WTC11 (cell line): ENCODE results near the gene APH1A. TPM values are rescaled to one million over a fixed set of nuclear protein-coding genes. Genes with fewer than 3 reads are reported as not detected.
"Not testable (repeated sequence)": the region's sequence is repeated elsewhere in the genome, so short reads cannot be mapped to it uniquely, and the experiment has no call there.

Experiments
- ATAC-seq: fragments of 200-7000 bp; cut with Tn5 transposase; 2 replicates; pipeline ENCODE4 v1.10.0; 2021; ENCODE audit warnings: mild to moderate bottlenecking, moderate library complexity
- CTCF ChIA-PET: fragments of 300-600 bp; sonication (Branson Sonifier 250); formaldehyde crosslinking; loops from one replicate; lab custom pipeline; 2021; ENCODE audit warnings: antibody characterized with exemption; lab: Charles Lee
- POLR2A ChIA-PET: fragments of 350-600 bp; sonication (Branson Sonifier 250); formaldehyde crosslinking; loops from one replicate; lab custom pipeline; 2021; ENCODE audit warnings: antibody characterized with exemption; lab: Charles Lee
- DNase-seq: peaks from one replicate; pipeline ENCODE4 v3.0.0; 2021; ENCODE audit warnings: low spot score
- H3K27ac Mint-ChIP-seq: 2 replicates; pipeline ENCODE4 v1.8.0; 2021; ENCODE audit warnings: mixed read lengths
- H3K27me3 Mint-ChIP-seq: 2 replicates; pipeline ENCODE4 v1.8.0; 2021; ENCODE audit warnings: low read depth, mild to moderate bottlenecking, moderate library complexity, mixed read lengths
- H3K36me3 Mint-ChIP-seq: 2 replicates; pipeline ENCODE4 v1.8.0; 2021; ENCODE audit warnings: mixed read lengths
- H3K4me1 Mint-ChIP-seq: 2 replicates; pipeline ENCODE4 v1.8.0; 2022; ENCODE audit warnings: mixed read lengths
- H3K4me3 Mint-ChIP-seq: 2 replicates; pipeline ENCODE4 v1.8.0; 2021; ENCODE audit warnings: mild to moderate bottlenecking, moderate library complexity, mixed read lengths
- H3K9me3 Mint-ChIP-seq: 2 replicates; pipeline ENCODE4 v1.8.0; 2021; ENCODE audit warnings: mixed read lengths
- AR ChIP-seq: fragments of 250-450 bp; sonication (Bioruptor Pico); IDR thresholded peaks from 2 replicates; pipeline ENCODE4 v1.9.0; 2021; ENCODE audit warnings: mild to moderate bottlenecking
- ATF6 ChIP-seq: sonication (generic); formaldehyde crosslinking; IDR thresholded peaks from 2 replicates; pipeline ENCODE4 v1.8.1; 2023; ENCODE audit warnings: mild to moderate bottlenecking, missing genetic modification reagents
- E2F4 ChIP-seq: sonication (generic); formaldehyde crosslinking; IDR thresholded peaks from 2 replicates; pipeline ENCODE4 v1.8.1; 2022; ENCODE audit warnings: low read depth, mild to moderate bottlenecking, moderate library complexity, missing genetic modification reagents, borderline replicate concordance
- E2F5 ChIP-seq: sonication (generic); formaldehyde crosslinking; IDR thresholded peaks from 2 replicates; pipeline ENCODE4 v1.8.1; 2022; ENCODE audit warnings: mild to moderate bottlenecking, moderate library complexity, missing genetic modification reagents
- ETV6 ChIP-seq: sonication (generic); formaldehyde crosslinking; IDR thresholded peaks from 2 replicates; pipeline ENCODE4 v1.8.1; 2022; ENCODE audit warnings: mild to moderate bottlenecking, missing genetic modification reagents
- IRF1 ChIP-seq: sonication (generic); formaldehyde crosslinking; IDR thresholded peaks from 2 replicates; pipeline ENCODE4 v1.8.0; 2023; ENCODE audit warnings: missing genetic modification reagents
- IRF2 ChIP-seq: sonication (generic); formaldehyde crosslinking; IDR thresholded peaks from 2 replicates; pipeline ENCODE4 v1.8.0; 2022; ENCODE audit warnings: low read depth, missing genetic modification reagents, borderline replicate concordance
- JAZF1 ChIP-seq: fragments of 250-450 bp; sonication (Bioruptor Pico); IDR thresholded peaks from 2 replicates; pipeline ENCODE4 v1.9.0; 2021; ENCODE audit warnings: moderate library complexity, mild to moderate bottlenecking, inconsistent platforms
- KAT7 ChIP-seq: sonication (generic); formaldehyde crosslinking; IDR thresholded peaks from 2 replicates; pipeline ENCODE4 v1.8.1; 2023; ENCODE audit warnings: missing genetic modification reagents, mild to moderate bottlenecking, borderline replicate concordance
- MAX ChIP-seq: sonication (generic); formaldehyde crosslinking; IDR thresholded peaks from 2 replicates; pipeline ENCODE4 v1.8.0; 2022; ENCODE audit warnings: mild to moderate bottlenecking, missing genetic modification reagents
- MXD4 ChIP-seq: fragments of 250-450 bp; sonication (Bioruptor Pico); IDR thresholded peaks from 2 replicates; pipeline ENCODE4 v1.8.0; 2021; ENCODE audit warnings: mild to moderate bottlenecking, moderate library complexity, borderline replicate concordance
- NR2C2 ChIP-seq: sonication (generic); formaldehyde crosslinking; IDR thresholded peaks from 2 replicates; pipeline ENCODE4 v1.8.0; 2022; ENCODE audit warnings: mild to moderate bottlenecking, missing genetic modification reagents
- TEAD1 ChIP-seq: sonication (generic); formaldehyde crosslinking; IDR thresholded peaks from 2 replicates; pipeline ENCODE4 v1.8.0; 2022; ENCODE audit warnings: mild to moderate bottlenecking, missing genetic modification reagents
- USF2 ChIP-seq: sonication (generic); formaldehyde crosslinking; IDR thresholded peaks from 2 replicates; pipeline ENCODE4 v1.8.1; 2023; ENCODE audit warnings: mild to moderate bottlenecking, missing genetic modification reagents, moderate library complexity
- ZMAT4 ChIP-seq: fragments of 250-450 bp; sonication (Bioruptor Pico); IDR thresholded peaks from 2 replicates; pipeline ENCODE4 v1.9.0; 2021; ENCODE audit warnings: mild to moderate bottlenecking
- ZNF121 ChIP-seq: sonication (generic); formaldehyde crosslinking; IDR thresholded peaks from 2 replicates; pipeline ENCODE4 v1.8.0; 2023; ENCODE audit warnings: missing genetic modification reagents
- ZNF263 ChIP-seq: sonication (generic); formaldehyde crosslinking; IDR thresholded peaks from 2 replicates; pipeline ENCODE4 v1.8.1; 2022; ENCODE audit warnings: low read depth, mild to moderate bottlenecking, moderate library complexity, missing genetic modification reagents
- ZNF416 ChIP-seq: fragments of 250-450 bp; sonication (Bioruptor Pico); IDR thresholded peaks from 2 replicates; pipeline ENCODE4 v1.9.0; 2021; ENCODE audit warnings: mild to moderate bottlenecking, inconsistent platforms
- ZSCAN18 ChIP-seq: fragments of 250-450 bp; sonication (Bioruptor Pico); IDR thresholded peaks from 2 replicates; pipeline ENCODE4 v2.1.2; 2022; ENCODE audit warnings: mild to moderate bottlenecking, moderate library complexity
- total RNA-seq: library from RNA; stranded (reverse); gene quantifications from 3 replicates; pipeline ENCODE4 v1.2.3, GENCODE V29; 2021

The APH1A gene
- total RNA-seq, 1 experiment from 2014 or later, result 120 TPM

- 0 out of 2 replicates have a peak, but pooled peaks have one; percentile 14 for TF ChIP-seq ZNF121 (CRISPR knock-in tag)
- TF ChIP-seq, all 79 proteins: peak for 1; not testable (repeated sequence) for 78
- not testable (repeated sequence) for ATAC-seq, H3K9me3 Mint-ChIP-seq, H3K27ac Mint-ChIP-seq, H3K27me3 Mint-ChIP-seq, DNase-seq
- POLR2A ChIA-PET, result interaction anchor here (0.6 to 0.7 kb wide), 3 partner anchors 367 to 1532 kb away, joined by 5 read pairs; no protein-coding TSS in a partner anchor
- Mint-ChIP-seq H3K4me3 (peak overlapping the region; percentile 12; the same call in 1 of the 2 replicates), H3K4me1 (peaks cover 17% of the 10 kb centered on the region), H3K36me3 (peaks cover 22% of the 10 kb centered on the region)
- CTCF ChIA-PET, result interaction anchor here (0.6 to 1.4 kb wide), 6 partner anchors 9 to 326 kb away, joined by 3 to 6 read pairs (median 4); no protein-coding TSS in a partner anchor
These were observed 35.9 kb downstream of the APH1A start for GRCh38 chr1:150232921-150233320.

GRCh38 chr1:150228246-150228645, 40.6 kb downstream of the APH1A start:
- H3K27ac Mint-ChIP-seq, result not testable (repeated sequence)

GRCh38 chr1:150227228-150227627, 41.6 kb downstream of the APH1A start:
- Mint-ChIP-seq H3K36me3 (peaks cover 67% of the 10 kb centered on the region), H3K27ac (no peak overlapping the region), H3K27me3 (no peaks in the 10 kb centered on the region), H3K4me3 (no peak overlapping the region), H3K9me3 (no peaks in the 10 kb centered on the region), H3K4me1 (no peaks in the 10 kb centered on the region)
- ATAC-seq, result no peak
- POLR2A ChIA-PET, result no interaction called here
- CTCF ChIA-PET, result no interaction called here
- DNase-seq, result no peak
- TF ChIP-seq ATF6 (CRISPR knock-in tag) (no peak), ZMAT4 (CRISPR knock-in tag) (no peak), MAX (no peak), IRF2 (CRISPR knock-in tag) (no peak), IRF1 (CRISPR knock-in tag) (no peak), MXD4 (CRISPR knock-in tag) (no peak), AR (CRISPR knock-in tag) (no peak), ETV6 (no peak), ZNF263 (CRISPR knock-in tag) (no peak), KAT7 (CRISPR knock-in tag) (no peak), E2F4 (CRISPR knock-in tag) (no peak), TEAD1 (CRISPR knock-in tag) (no peak), USF2 (CRISPR knock-in tag) (no peak), NR2C2 (CRISPR knock-in tag) (no peak), ZSCAN18 (no peak), E2F5 (no peak), ZNF416 (no peak), JAZF1 (CRISPR knock-in tag) (no peak)

More at GRCh38 chr1:150228246-150228645, 40.6 kb downstream of the APH1A start:
- ATAC-seq, H3K27me3 Mint-ChIP-seq, H3K4me3 Mint-ChIP-seq, H3K9me3 Mint-ChIP-seq, POLR2A ChIA-PET, CTCF ChIA-PET, DNase-seq, H3K4me1 Mint-ChIP-seq: not testable (repeated sequence)
- H3K36me3 Mint-ChIP-seq, result peaks cover 64% of the 10 kb centered on the region
